ENCODE measurements around the gene COMT.

Gene COMT

DNA sequence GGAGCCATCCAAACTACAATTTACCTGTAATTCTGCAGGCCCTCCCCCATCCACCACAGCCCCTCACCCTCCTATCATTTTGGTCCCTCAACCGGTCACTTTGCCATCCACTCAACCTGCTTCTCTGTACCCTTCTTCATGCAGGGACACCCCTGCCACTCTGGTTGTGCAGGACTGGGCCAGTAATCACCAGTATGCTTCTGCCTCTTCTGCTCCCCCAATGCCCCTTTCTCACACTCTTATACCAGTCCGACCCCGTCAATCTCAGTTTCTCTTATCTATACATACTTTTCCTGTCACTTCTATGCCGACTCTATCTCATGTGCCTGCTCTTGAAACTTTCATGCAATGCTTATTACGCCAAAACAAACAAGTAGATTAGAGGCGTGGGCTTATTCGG is 5.1 kb upstream of the COMT start:
- no peak for DNase-seq
- TF ChIP-seq, protein P1, sequence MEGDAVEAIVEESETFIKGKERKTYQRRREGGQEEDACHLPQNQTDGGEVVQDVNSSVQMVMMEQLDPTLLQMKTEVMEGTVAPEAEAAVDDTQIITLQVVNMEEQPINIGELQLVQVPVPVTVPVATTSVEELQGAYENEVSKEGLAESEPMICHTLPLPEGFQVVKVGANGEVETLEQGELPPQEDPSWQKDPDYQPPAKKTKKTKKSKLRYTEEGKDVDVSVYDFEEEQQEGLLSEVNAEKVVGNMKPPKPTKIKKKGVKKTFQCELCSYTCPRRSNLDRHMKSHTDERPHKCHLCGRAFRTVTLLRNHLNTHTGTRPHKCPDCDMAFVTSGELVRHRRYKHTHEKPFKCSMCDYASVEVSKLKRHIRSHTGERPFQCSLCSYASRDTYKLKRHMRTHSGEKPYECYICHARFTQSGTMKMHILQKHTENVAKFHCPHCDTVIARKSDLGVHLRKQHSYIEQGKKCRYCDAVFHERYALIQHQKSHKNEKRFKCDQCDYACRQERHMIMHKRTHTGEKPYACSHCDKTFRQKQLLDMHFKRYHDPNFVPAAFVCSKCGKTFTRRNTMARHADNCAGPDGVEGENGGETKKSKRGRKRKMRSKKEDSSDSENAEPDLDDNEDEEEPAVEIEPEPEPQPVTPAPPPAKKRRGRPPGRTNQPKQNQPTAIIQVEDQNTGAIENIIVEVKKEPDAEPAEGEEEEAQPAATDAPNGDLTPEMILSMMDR (IDR thresholded peaks at IDR 0.05; ENCODE audit: low read depth, low read length, missing control alignments) = no peak
- Histone ChIP-seq H3K36me3 (replicated peaks) (no peaks in the 10 kb centered on the region), H3K27ac (no peak overlapping the region), H3K4me3 (ENCODE audit: low read depth, low read length) (no peak overlapping the region), H3K27me3 (replicated peaks) (no peaks in the 10 kb centered on the region)
- in situ Hi-C loops (cut with HindIII; ENCODE audit: low pct_ligation_motif_present, low sequenced_read_pairs) = no loop called here

DNA sequence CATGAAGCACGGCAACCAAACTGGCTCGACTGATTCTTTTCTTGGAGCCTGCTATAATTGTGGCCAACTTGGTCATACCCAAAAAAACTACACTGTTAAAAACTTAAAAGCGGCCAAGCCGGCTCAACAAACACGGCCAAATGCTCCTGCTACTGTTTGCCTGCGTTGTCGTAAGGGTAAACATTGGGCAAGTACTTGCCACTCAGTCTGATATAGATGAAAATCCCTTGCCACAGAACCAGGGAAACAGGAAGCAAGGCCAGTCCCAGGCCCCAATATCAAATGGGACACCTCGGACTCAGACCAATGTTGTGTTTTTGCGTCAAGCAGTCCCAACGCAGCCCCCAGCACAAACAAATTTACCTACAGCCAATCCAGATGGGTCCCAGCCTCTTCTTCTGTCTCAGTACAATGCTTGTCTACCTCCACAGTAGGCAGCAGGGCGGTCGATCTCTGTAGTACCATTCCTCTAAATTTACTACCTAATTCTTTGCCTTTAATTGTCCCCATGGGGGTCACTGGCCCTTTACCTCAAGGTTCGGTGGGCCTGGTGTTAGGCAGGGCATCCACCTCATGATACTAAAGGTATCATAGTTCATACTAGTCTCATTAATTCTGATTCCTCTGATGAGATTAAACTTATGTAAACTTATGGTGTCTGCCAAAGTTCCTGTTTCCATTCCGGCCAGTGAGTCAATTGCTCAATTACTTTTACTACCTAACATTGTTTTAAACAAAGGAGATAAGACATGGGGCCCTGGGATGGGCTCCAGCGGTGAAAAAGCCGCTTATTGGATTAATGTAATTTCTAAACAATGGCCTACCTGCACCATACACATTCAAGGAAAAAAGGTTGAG is 3.7 kb upstream of the COMT start:
- H3K27me3 ChIP-seq (replicated peaks) = no peaks in the 10 kb centered on the region
- H3K4me3 ChIP-seq (ENCODE audit: low read depth, low read length) = no peak overlapping the region
- TF ChIP-seq, protein P1 (IDR thresholded peaks at IDR 0.05; ENCODE audit: low read depth, low read length, missing control alignments) = no peak
- in situ Hi-C loops (cut with HindIII; ENCODE audit: low pct_ligation_motif_present, low sequenced_read_pairs) = no loop called here
- H3K27ac ChIP-seq = no peak overlapping the region
- H3K36me3 ChIP-seq (replicated peaks) = no peaks in the 10 kb centered on the region
- no peak for DNase-seq

DNA sequence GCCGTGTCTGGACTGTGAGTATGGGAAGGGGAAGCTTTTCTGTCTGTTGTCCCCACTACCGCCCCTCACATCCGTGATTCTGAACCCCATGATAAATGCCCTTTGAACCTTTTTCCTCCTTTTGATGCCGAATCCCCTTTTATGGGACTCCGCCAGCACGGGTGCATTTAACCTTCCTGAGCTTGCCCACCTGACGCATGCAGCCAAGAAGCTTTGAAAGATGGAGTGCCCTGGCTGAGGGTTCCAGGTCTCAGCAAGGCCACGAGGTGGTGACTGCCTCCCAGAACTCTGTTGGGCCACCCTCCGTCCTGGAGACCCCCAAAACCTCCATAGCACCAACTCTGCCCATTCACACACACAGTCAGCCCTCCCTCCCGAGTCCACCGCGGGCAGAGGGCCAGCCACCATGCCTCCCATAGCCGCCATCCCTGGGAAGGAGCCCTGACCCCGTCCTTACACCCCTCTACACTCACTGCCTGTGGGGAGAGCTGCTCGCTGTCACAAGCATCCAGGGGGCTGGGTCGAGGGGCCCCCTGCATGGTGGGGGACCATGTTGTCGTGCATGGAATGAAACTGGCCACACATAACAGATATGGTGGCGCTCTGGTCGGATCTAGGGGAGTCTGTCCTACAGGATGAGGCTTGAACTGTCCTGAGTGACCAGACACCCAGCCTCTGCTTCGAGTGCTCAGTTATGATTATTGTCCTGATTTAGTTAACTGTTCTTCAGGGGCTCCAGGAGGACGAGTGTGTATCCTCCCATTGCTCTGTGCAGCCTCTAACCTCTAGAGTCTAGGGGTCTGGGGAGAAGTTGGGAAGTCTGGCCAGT is 822 bp upstream of the COMT start:
- DNase-seq = no peak
- in situ Hi-C loops (cut with HindIII; ENCODE audit: low pct_ligation_motif_present, low sequenced_read_pairs) = no loop called here
- Histone ChIP-seq H3K4me3 (ENCODE audit: low read depth, low read length) (peak overlapping the region; percentile 79), H3K36me3 (replicated peaks) (no peaks in the 10 kb centered on the region), H3K27ac (peak overlapping the region; percentile 97), H3K27me3 (replicated peaks) (no peaks in the 10 kb centered on the region)
- TF ChIP-seq, protein P1 (IDR thresholded peaks at IDR 0.05; ENCODE audit: low read depth, low read length, missing control alignments) = no peak

DNA sequence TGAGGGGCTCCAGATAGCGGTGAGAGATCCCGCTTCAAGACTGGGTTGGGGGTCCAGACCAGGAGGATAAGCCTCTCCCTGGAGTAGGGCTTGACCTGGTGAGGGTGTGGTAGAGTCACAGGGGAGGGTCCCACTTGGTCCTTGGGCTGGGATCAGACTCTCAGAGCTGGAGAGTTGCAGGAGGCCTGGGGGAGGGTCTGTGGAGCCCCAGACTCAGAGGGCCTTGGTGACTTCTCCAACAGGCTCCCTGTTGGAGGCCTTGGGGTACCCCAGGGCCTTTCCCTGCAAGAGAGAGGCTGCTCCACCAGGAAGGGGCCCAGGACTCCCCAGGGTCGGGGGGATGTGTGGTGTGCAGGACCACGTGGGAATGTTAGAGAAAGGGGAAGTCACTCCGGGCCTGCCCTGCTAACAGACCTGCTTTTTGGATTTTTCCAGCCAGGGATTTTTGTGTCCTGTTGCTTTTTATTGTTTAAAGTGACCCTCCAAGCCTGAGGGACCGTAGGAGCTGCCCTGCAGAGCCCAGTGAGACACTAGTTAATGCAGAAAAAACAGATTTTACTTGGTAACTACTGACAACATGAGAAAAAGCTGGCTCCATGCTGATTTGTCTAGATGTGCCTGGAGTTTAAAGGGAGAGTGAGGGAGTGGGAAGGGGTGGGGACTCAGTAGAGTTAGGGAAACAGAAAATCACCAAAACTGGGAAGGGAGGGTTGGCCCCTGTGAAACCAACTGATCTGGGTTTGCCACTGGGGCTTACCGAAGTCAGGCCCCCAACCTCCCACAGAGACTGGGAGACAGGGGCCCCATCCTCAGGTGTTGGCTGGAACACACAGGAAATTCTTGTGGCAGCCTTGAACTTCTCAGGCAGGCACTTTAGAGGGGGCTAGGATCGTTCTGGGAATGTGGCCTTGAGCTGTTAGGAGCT is 847 bp downstream of the COMT start:
- peak overlapping the region; percentile 97 for H3K27ac ChIP-seq
- DNase-seq = peak; percentile 56

More for the DNA sequence above, 847 bp downstream of the COMT start:
- no peaks in the 10 kb centered on the region for H3K27me3 ChIP-seq (replicated peaks)
- in situ Hi-C loops (cut with HindIII; ENCODE audit: low pct_ligation_motif_present, low sequenced_read_pairs) = no loop called here
- H3K4me3 ChIP-seq (ENCODE audit: low read depth, low read length) = peak overlapping the region; percentile 79
- no peaks in the 10 kb centered on the region for H3K36me3 ChIP-seq (replicated peaks)
- TF ChIP-seq, protein P1 (IDR thresholded peaks at IDR 0.05; ENCODE audit: low read depth, low read length, missing control alignments) = no peak

Data from brain microvascular endothelial cell (primary cell).